ENCODE results near the gene TINCR.
"Not testable (repeated sequence)": the region's sequence is repeated elsewhere in the genome, so short reads cannot be mapped to it uniquely, and the experiment has no call there.

Gene TINCR

GRCh38 chr19:5557691-5558090, 10.1 kb downstream of the TINCR start:
- no peak for DNase-seq

GRCh38 chr19:5554828-5555227, 12.9 kb downstream of the TINCR start:
- DNase-seq = no peak

GRCh38 chr19:5553892-5554291, 13.9 kb downstream of the TINCR start:
- DNase-seq = no peak

GRCh38 chr19:5547881-5548280, 19.9 kb downstream of the TINCR start:
- DNase-seq = no peak

GRCh38 chr19:5545984-5546383, 21.8 kb downstream of the TINCR start:
- DNase-seq = no peak

- no peak for DNase-seq
Observed at GRCh38 chr19:5545051-5545450, 22.7 kb downstream of the TINCR start.

GRCh38 chr19:5542665-5543064, 25.1 kb downstream of the TINCR start:
- DNase-seq = no peak

GRCh38 chr19:5541456-5541855, 26.3 kb downstream of the TINCR start:
- DNase-seq = no peak

GRCh38 chr19:5540208-5540607, 27.5 kb downstream of the TINCR start:
- DNase-seq = no peak

GRCh38 chr19:5537870-5538269, 29.9 kb downstream of the TINCR start:
- no peak for DNase-seq

- not testable (repeated sequence) for DNase-seq
Observed at GRCh38 chr19:5536982-5537579, 30.7 kb downstream of the TINCR start.

- no peak for DNase-seq
Observed at GRCh38 chr19:5536337-5536894, 31.3 kb downstream of the TINCR start.

- no peak for DNase-seq
Observed at GRCh38 chr19:5534787-5535586, 32.8 kb downstream of the TINCR start.

- no peak for DNase-seq
Observed at GRCh38 chr19:5533257-5533656, 34.5 kb downstream of the TINCR start.

GRCh38 chr19:5530701-5531100, 37.1 kb downstream of the TINCR start:
- DNase-seq = no peak

GRCh38 chr19:5526691-5527090, 41.1 kb downstream of the TINCR start:
- no peak for DNase-seq

GRCh38 chr19:5524081-5524480, 43.7 kb downstream of the TINCR start:
- DNase-seq = no peak

GRCh38 chr19:5522106-5522505, 45.6 kb downstream of the TINCR start:
- DNase-seq = no peak

GRCh38 chr19:5520501-5520900, 47.3 kb downstream of the TINCR start:
- DNase-seq = no peak

GRCh38 chr19:5519076-5519475, 48.7 kb downstream of the TINCR start:
- no peak for DNase-seq

- no peak for DNase-seq
Observed at GRCh38 chr19:5515737-5516136, 52.0 kb downstream of the TINCR start.

- DNase-seq = no peak
Observed at GRCh38 chr19:5514001-5514400, 53.8 kb downstream of the TINCR start.

GRCh38 chr19:5512715-5513114, 55.0 kb downstream of the TINCR start:
- DNase-seq = no peak
